HG03521 (cell line): ENCODE data around the gene MTRF1.
"Not testable (repeated sequence)": the region's sequence is repeated elsewhere in the genome, so short reads cannot be mapped to it uniquely, and the experiment has no call there.

Source experiments
- ATAC-seq: cut with Tn5 transposase; IDR thresholded peaks from one replicate; pipeline ENCODE4 v1.9.1; 2021; ENCODE audit warnings: mild to moderate bottlenecking, moderate library complexity; ENCODE audit not compliant: unreplicated experiment

The MTRF1 gene

GRCh38 chr13:41178040-41178439 is 85.3 kb downstream of the MTRF1 start:
- no peak for ATAC-seq

DNA sequence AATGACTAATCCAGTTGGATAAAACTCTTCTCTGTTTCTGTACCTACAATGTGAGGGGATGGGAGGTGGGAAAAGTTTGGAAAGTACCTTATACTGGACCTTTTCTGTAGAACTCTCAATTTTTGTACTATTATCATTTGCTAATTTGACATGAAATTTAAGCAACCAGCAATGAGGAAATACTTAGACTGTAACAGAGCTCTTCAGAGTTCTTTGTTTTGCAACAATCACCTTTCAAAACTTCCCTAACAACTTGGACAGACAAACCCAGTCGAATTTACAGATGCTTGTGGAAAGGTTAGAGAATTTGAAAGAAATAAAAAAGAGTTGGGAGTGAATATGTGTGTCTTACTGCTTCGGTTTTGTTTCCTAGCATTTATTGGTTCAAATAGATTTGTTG is 85.8 kb downstream of the MTRF1 start:
- ATAC-seq = no peak

- not testable (repeated sequence) for ATAC-seq
Observed at GRCh38 chr13:41175576-41175975, 87.8 kb downstream of the MTRF1 start.
